Mesenchymal stem cell (in vitro differentiated cells and primary cell): ENCODE measurements around the gene PON3.

Experiments used
- DNase-seq: peaks from one replicate; pipeline ENCODE4 v3.0.0-alpha.2; 2013
- H2AFZ ChIP-seq: one replicate; pipeline ENCODE4 v1.6.1; 2013; ENCODE audit warnings: low read depth, mild to moderate bottlenecking, control low read depth, inconsistent platforms, low read length, moderate library complexity
- H2AK5ac ChIP-seq: 2 replicates; pipeline ENCODE4 v1.6.1; 2013; ENCODE audit warnings: low read length, moderate library complexity, mild to moderate bottlenecking, inconsistent platforms; ENCODE audit not compliant: severe bottlenecking
- H2BK120ac ChIP-seq: one replicate; pipeline ENCODE4 v1.6.1; 2013; ENCODE audit warnings: low read depth, mild to moderate bottlenecking, inconsistent platforms, low read length, moderate library complexity
- H2BK12ac ChIP-seq, 2 experiments: one replicate each; pipeline ENCODE4 v1.6.1; 2013; ENCODE audit warnings: inconsistent platforms in 2 of 2, low read length in 2 of 2, mild to moderate bottlenecking in 2 of 2, moderate library complexity in 2 of 2, control low read depth in 1 of 2
- H2BK15ac ChIP-seq: one replicate; pipeline ENCODE4 v1.6.1; 2013; ENCODE audit warnings: mild to moderate bottlenecking, low read depth, inconsistent platforms; ENCODE audit not compliant: poor library complexity, severe bottlenecking
- H2BK5ac ChIP-seq: 2 replicates; pipeline ENCODE4 v1.6.1; 2013; ENCODE audit warnings: low read depth, mild to moderate bottlenecking, low read length, control low read depth, inconsistent platforms; ENCODE audit not compliant: poor library complexity, severe bottlenecking
- H3K14ac ChIP-seq, 2 experiments: one replicate each; pipeline ENCODE4 v1.6.1; 2013; ENCODE audit warnings: inconsistent platforms in 2 of 2, low read length in 2 of 2, control low read depth in 1 of 2, mild to moderate bottlenecking in 1 of 2, moderate library complexity in 1 of 2
- H3K18ac ChIP-seq, 2 experiments: one replicate each; pipeline ENCODE4 v1.6.1; 2013; ENCODE audit warnings: inconsistent platforms in 2 of 2, low read length in 2 of 2, control low read depth in 1 of 2, low read depth in 1 of 2, mild to moderate bottlenecking in 1 of 2
- H3K23ac ChIP-seq, 2 experiments: one replicate each; pipeline ENCODE4 v1.6.1; 2013; ENCODE audit warnings: inconsistent platforms in 2 of 2, low read length in 2 of 2, mild to moderate bottlenecking in 2 of 2, moderate library complexity in 2 of 2, control low read depth in 1 of 2
- H3K27ac ChIP-seq: 2 replicates; pipeline ENCODE4 v1.5.1; 2013; ENCODE audit warnings: mild to moderate bottlenecking, moderate library complexity, low read length, control low read depth, inconsistent platforms; ENCODE audit not compliant: poor library complexity, severe bottlenecking
- H3K27me3 ChIP-seq, 2 experiments: 2 replicates each; pipeline versions ENCODE4 v1.6.1 to v1.7.0; 2013; ENCODE audit warnings: low read length in 2 of 2, mild to moderate bottlenecking in 2 of 2, moderate library complexity in 2 of 2, control low read depth in 1 of 2, inconsistent platforms in 1 of 2; ENCODE audit not compliant: control insufficient read depth in 1 of 2, insufficient read depth in 1 of 2
- H3K36me3 ChIP-seq, 2 experiments: 2 replicates each; pipeline versions ENCODE4 v1.6.1 to v1.7.0; 2013; ENCODE audit warnings: low read length in 2 of 2, control low read depth in 1 of 2, inconsistent platforms in 1 of 2, low read depth in 1 of 2, mild to moderate bottlenecking in 1 of 2; ENCODE audit not compliant: insufficient read depth in 2 of 2, control insufficient read depth in 1 of 2
- H3K4ac ChIP-seq, 2 experiments: one replicate each; pipeline ENCODE4 v1.6.1; 2013; ENCODE audit warnings: inconsistent platforms in 2 of 2, low read length in 2 of 2, mild to moderate bottlenecking in 2 of 2, moderate library complexity in 2 of 2, control low read depth in 1 of 2, low read depth in 1 of 2
- H3K4me1 ChIP-seq: 2 replicates; pipeline ENCODE4 v1.6.1; 2013; ENCODE audit warnings: low read depth, low read length, control low read depth; ENCODE audit not compliant: control insufficient read depth, insufficient read depth
- H3K4me2 ChIP-seq: 2 replicates; pipeline ENCODE4 v1.6.1; 2013; ENCODE audit warnings: low read length, mild to moderate bottlenecking, inconsistent platforms; ENCODE audit not compliant: poor library complexity, severe bottlenecking
- H3K4me3 ChIP-seq, 2 experiments: 2 replicates each; pipeline versions ENCODE4 v1.5.1 to v1.7.0; 2013; ENCODE audit warnings: low read length in 2 of 2, mild to moderate bottlenecking in 2 of 2, control low read depth in 1 of 2, low read depth in 1 of 2; ENCODE audit not compliant: insufficient read depth in 1 of 2
- H3K79me1 ChIP-seq: replicated peaks from 2 replicates; pipeline ENCODE4 v1.6.1; 2013; ENCODE audit warnings: mild to moderate bottlenecking, control low read depth, low read length, inconsistent platforms; ENCODE audit not compliant: poor library complexity, severe bottlenecking
- H3K9ac ChIP-seq: 2 replicates; pipeline ENCODE4 v1.7.0; 2013; ENCODE audit warnings: mild to moderate bottlenecking, low read length, moderate library complexity
- H3K9me3 ChIP-seq: 2 replicates; pipeline ENCODE4 v1.7.0; 2013; ENCODE audit warnings: mild to moderate bottlenecking, low read length; ENCODE audit not compliant: control insufficient read depth
- H4K8ac ChIP-seq: one replicate; pipeline ENCODE4 v1.6.1; 2013; ENCODE audit warnings: inconsistent platforms, mild to moderate bottlenecking, low read length, moderate library complexity
- H4K91ac ChIP-seq: one replicate; pipeline ENCODE4 v1.6.1; 2013; ENCODE audit warnings: mild to moderate bottlenecking, low read length, inconsistent platforms
- WGBS: methylation state at CpG from one replicate; pipeline ENCODE4 v1.1.7; 2013; ENCODE audit warnings: mixed read lengths; 5-methylcytosine and 5-hydroxymethylcytosine counted together

PON3 gene

DNA sequence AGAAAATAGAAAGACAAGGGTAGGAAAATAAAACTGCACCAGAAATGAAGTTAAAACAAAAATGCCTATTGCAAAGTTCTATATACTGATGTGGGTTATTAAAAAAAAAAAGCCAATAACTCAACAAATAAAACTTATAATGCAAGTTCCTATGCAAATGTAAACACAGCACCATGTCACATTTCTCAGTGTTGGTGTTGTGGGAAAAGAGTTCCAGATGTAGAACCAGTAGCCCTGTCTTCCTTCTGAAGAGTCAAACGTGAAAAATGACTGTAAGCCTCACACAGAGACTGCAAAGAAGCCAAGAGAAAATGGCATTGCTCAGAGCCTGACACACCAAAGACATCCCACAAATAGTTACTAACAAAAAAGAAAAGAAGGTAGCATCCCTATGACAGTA lies 28.5 kb upstream of the PON3 start:
- Histone ChIP-seq H2BK120ac (no peak overlapping the region), H2AK5ac (no peak overlapping the region), H3K27ac (peak overlapping the region; percentile 3), H2BK5ac (no peak overlapping the region), H4K91ac (no peak overlapping the region), H3K23ac (no peak overlapping the region), H3K79me1 (peaks cover 4% of the 10 kb centered on the region), H3K4me2 (peak overlapping the region; percentile 18), H3K27me3 (no peaks in the 10 kb centered on the region), H3K4me1 (peaks cover 7% of the 10 kb centered on the region), H2AFZ (no peak overlapping the region), H2BK15ac (no peak overlapping the region), H4K8ac (no peak overlapping the region), H3K36me3 (peaks cover 6 to 30% of the 10 kb centered on the region in 2 experiments), H2BK12ac (no peak overlapping the region), H3K4me3 (no peak overlapping the region), H3K9ac (no peak overlapping the region), H3K4ac (no peak overlapping the region), H3K14ac (no peak overlapping the region), H3K18ac (no peak overlapping the region), H3K9me3 (peaks cover 4% of the 10 kb centered on the region)
- DNase-seq, result peak; percentile 39
- WGBS, result no CpG with 5 or more reads among the region's 1 CpG

DNA sequence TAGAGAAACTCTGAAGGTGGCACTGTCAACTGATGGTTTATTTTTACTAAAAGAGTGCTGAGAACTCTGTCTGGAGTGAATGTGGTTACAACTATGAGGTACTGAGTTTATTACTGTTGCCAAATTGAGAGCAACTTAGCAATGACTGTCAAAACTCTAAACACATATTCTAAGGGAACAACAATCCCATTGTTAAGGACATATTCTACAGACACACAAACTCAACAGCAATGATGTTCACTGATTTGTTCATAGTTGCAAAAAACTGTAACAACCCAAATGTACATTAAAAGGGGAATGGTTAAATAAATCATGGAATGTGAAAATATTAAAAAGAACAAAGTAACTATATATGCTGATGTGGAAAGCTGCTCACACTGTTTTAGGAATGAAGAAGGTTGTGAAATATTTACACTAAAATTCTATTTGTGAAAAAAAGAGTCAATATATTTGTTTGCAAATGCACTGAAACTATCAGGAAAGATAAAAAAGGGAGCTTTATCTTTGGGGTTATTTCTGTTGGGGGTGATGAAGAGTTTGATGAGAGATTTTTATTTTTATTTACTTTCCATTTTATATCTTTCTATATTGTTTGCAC lies 25.8 kb upstream of the PON3 start:
- Histone ChIP-seq H3K27ac (peak overlapping the region; percentile 97), H3K36me3 (peaks cover 8 to 34% of the 10 kb centered on the region in 2 experiments), H3K4me2 (no peak overlapping the region), H2BK5ac (no peak overlapping the region), H3K4me1 (peaks cover 7% of the 10 kb centered on the region), H2AFZ (no peak overlapping the region), H3K27me3 (no peaks in the 10 kb centered on the region), H3K18ac (no peak overlapping the region), H2BK120ac (no peak overlapping the region), H4K8ac (no peak overlapping the region), H3K4ac (no peak overlapping the region), H2BK15ac (no peak overlapping the region), H2AK5ac (no peak overlapping the region), H4K91ac (no peak overlapping the region), H3K23ac (no peak overlapping the region), H3K9ac (no peak overlapping the region), H3K79me1 (peaks cover 9% of the 10 kb centered on the region), H3K4me3 (no peak overlapping the region), H3K9me3 (no peaks in the 10 kb centered on the region), H3K14ac (no peak overlapping the region), H2BK12ac (no peak overlapping the region)
- DNase-seq, result no peak

DNA sequence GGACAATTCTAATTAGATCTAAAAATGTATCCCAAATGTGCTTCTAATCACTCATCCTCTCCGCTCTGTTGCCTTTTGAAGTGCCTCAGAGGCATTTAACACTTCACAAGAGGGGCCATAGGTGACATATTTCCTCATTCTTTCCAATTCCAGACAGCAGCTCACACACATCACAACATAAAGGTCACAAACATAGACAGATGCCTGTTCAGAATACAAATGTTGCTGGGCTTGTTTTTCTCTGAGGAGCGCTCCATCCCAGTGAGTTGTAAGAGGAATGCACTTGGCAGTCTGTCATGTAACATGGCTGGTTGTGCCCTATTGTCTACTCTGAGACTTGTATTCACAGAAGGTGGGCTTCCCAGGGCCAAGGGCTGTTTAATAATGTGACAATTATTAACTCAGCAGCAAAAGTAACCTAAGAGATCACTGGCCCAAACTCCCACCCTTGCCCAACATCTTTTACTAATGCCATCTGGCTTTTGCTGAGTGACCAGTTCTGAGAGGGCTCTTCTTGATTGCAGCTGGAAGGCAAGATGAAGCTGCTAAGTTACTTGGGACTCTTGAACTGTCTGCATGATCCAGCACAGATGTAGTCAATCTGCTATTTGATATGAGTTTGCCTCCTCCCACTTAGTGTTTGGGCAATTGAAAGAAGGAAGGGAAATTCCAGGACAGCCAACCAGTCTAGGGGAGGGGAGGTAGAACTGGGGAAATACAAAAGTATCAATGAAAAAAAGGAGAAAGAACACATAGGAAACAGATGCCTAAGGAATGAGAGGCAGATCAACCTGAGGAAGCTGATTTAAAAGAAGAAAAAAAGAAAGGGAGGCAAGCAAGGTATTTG lies 25.0 kb upstream of the PON3 start:
- no peak overlapping the region for H4K91ac ChIP-seq
- H2AFZ ChIP-seq, result no peak overlapping the region
- H2BK120ac ChIP-seq, result no peak overlapping the region
- H2BK12ac ChIP-seq, result no peak overlapping the region
- H3K27ac ChIP-seq, result peak overlapping the region; percentile 97
- WGBS, result 96% methylated on average over 2 of the region's 2 CpGs
- H3K4me3 ChIP-seq, result no peak overlapping the region
- H3K27me3 ChIP-seq, result no peaks in the 10 kb centered on the region
- DNase-seq, result peak; percentile 70
- H3K18ac ChIP-seq, result no peak overlapping the region
- peaks cover 9% of the 10 kb centered on the region for H3K79me1 ChIP-seq
- no peak overlapping the region for H2BK15ac ChIP-seq
- H3K4ac ChIP-seq, result no peak overlapping the region
- H3K4me1 ChIP-seq, result peaks cover 7% of the 10 kb centered on the region
- H4K8ac ChIP-seq, result no peak overlapping the region
- H3K9me3 ChIP-seq, result no peaks in the 10 kb centered on the region
- no peak overlapping the region for H3K14ac ChIP-seq
- H2BK5ac ChIP-seq, result peak overlapping the region; percentile 35
- H3K4me2 ChIP-seq, result peak overlapping the region; percentile 38
- H2AK5ac ChIP-seq, result peak overlapping the region; percentile 93
- H3K9ac ChIP-seq, result no peak overlapping the region
- peaks cover 8 to 35% of the 10 kb centered on the region in 2 experiments for H3K36me3 ChIP-seq
- H3K23ac ChIP-seq, result no peak overlapping the region

DNA sequence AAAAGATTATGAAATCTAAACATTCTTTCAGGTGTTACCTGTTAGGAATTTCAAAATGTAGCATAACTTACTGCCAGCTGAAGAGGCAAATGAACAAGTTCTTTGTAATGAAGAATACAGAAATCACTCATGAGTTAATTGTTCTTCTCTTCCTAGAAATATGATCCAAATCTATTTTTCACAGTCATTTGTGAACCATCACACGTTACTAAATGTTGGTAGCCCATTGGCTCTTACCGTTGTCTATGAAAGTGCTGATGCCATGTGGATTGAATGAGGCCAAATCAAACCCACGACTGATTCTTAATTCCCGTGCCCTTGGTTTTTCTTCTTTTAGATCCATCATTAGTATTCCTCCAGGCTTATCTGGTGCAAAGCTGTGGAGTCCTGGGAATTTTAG lies 15.9 kb upstream of the PON3 start:
- no peak overlapping the region for H2BK120ac ChIP-seq
- no peak overlapping the region for H3K9ac ChIP-seq
- no peak overlapping the region for H4K8ac ChIP-seq
- no peak overlapping the region for H3K4ac ChIP-seq
- no peaks in the 10 kb centered on the region for H3K9me3 ChIP-seq
- DNase-seq, result no peak
- H3K23ac ChIP-seq, result no peak overlapping the region
- H2AFZ ChIP-seq, result no peak overlapping the region
- no peak overlapping the region for H3K18ac ChIP-seq
- H3K79me1 ChIP-seq, result peaks cover 13% of the 10 kb centered on the region
- WGBS, result 100% methylated on average over 4 of the region's 4 CpGs
- peaks cover 6 to 71% of the 10 kb centered on the region in 2 experiments for H3K36me3 ChIP-seq
- H3K4me3 ChIP-seq, result no peak overlapping the region
- no peak overlapping the region for H2BK5ac ChIP-seq
- H3K27me3 ChIP-seq, result no peaks in the 10 kb centered on the region
- no peak overlapping the region for H4K91ac ChIP-seq
- no peak overlapping the region for H3K4me2 ChIP-seq
- H3K4me1 ChIP-seq, result peaks cover 2% of the 10 kb centered on the region
- H3K27ac ChIP-seq, result no peak overlapping the region
- H2BK12ac ChIP-seq, result no peak overlapping the region
- no peak overlapping the region for H2AK5ac ChIP-seq
- no peak overlapping the region for H2BK15ac ChIP-seq
- no peak overlapping the region for H3K14ac ChIP-seq
